OCI-LY3 (cell line): Measurements from ENCODE around the gene SDK1.

ENCODE experiments used
- H2AFZ ChIP-seq: fragments of 200-600, 300-600 bp; shearing (Covaris generic); 2 replicates; pipeline ENCODE4 v1.6.0; 2014; ENCODE audit warnings: antibody characterized with exemption, low read depth, low read length
- H3K27ac ChIP-seq: fragments of 200-600, 300-600 bp; sonication (generic); 2 replicates; pipeline ENCODE4 v1.5.1; 2014; ENCODE audit warnings: mild to moderate bottlenecking, low read length, moderate library complexity, mixed read lengths
- H3K27me3 ChIP-seq: fragments of 200-600, 300-600 bp; sonication (generic); 2 replicates; pipeline ENCODE4 v1.6.1; 2014; ENCODE audit warnings: low read depth, low read length, mixed read lengths
- H3K36me3 ChIP-seq: fragments of 200-600, 300-600 bp; sonication (generic); replicated peaks from 2 replicates; pipeline ENCODE3; 2014; ENCODE audit warnings: low read depth, low read length, mixed read lengths
- H3K4me1 ChIP-seq: fragments of 300-600, 200-600 bp; sonication (generic); 2 replicates; pipeline ENCODE4 v1.6.1; 2014; ENCODE audit warnings: low read length, mixed read lengths
- H3K4me2 ChIP-seq: fragments of 200-600, 300-600 bp; sonication (generic); 2 replicates; pipeline ENCODE4 v1.6.1; 2014; ENCODE audit warnings: low read length, mixed read lengths
- H3K4me3 ChIP-seq: fragments of 300-600, 200-600 bp; sonication (generic); 2 replicates; pipeline ENCODE4 v1.5.1; 2014; ENCODE audit warnings: antibody characterized with exemption, mild to moderate bottlenecking, low read length, moderate library complexity
- H3K79me2 ChIP-seq: fragments of 300-600, 200-600 bp; shearing (Covaris generic); 2 replicates; pipeline ENCODE4 v1.6.1; 2014; ENCODE audit warnings: mild to moderate bottlenecking, low read length, mixed read lengths
- H3K9ac ChIP-seq: fragments of 300-600, 200-600 bp; shearing (Covaris generic); 2 replicates; pipeline ENCODE4 v1.6.0; 2014; ENCODE audit warnings: mild to moderate bottlenecking, low read length, moderate library complexity
- H3K9me3 ChIP-seq: fragments of 200-600, 300-600 bp; shearing (Covaris generic); 2 replicates; pipeline ENCODE4 v1.6.1; 2014; ENCODE audit warnings: low read length, mixed read lengths; ENCODE audit not compliant: insufficient read depth
- H4K20me1 ChIP-seq: fragments of 200-600, 300-600 bp; sonication (generic); 2 replicates; pipeline ENCODE4 v1.6.1; 2016; ENCODE audit warnings: low read length, mixed read lengths; ENCODE audit not compliant: insufficient read depth
- CTCF ChIP-seq: fragments of 200-600, 300-600 bp; sonication (generic); IDR thresholded peaks from 2 replicates; pipeline ENCODE4 v1.5.1; 2014; ENCODE audit warnings: antibody characterized with exemption, low read length, low read depth
- EZH2phosphoT487 ChIP-seq: fragments of 200-600 bp; shearing (Covaris generic); IDR thresholded peaks from 2 replicates; pipeline ENCODE4 v1.6.1; 2018; ENCODE audit warnings: antibody characterized with exemption, mixed run types, low read depth

The SDK1 gene

GRCh38 chr7:3367261-3367660 is 66.2 kb downstream of the SDK1 start:
- H3K9me3 ChIP-seq = no peaks in the 10 kb centered on the region
- H3K4me3 ChIP-seq = no peak overlapping the region
- no peaks in the 10 kb centered on the region for H4K20me1 ChIP-seq
- H3K27me3 ChIP-seq = no peaks in the 10 kb centered on the region
- no peaks in the 10 kb centered on the region for H3K4me1 ChIP-seq
- no peak overlapping the region for H3K4me2 ChIP-seq
- H3K27ac ChIP-seq = no peak overlapping the region
- H3K9ac ChIP-seq = no peak overlapping the region
- H2AFZ ChIP-seq = no peak overlapping the region
- TF ChIP-seq EZH2phosphoT487 (no peak), CTCF (no peak)
- no peaks in the 10 kb centered on the region for H3K36me3 ChIP-seq
- no peaks in the 10 kb centered on the region for H3K79me2 ChIP-seq

- no peak overlapping the region for H3K27ac ChIP-seq
- no peak overlapping the region for H2AFZ ChIP-seq
- no peak overlapping the region for H3K4me2 ChIP-seq
- H3K36me3 ChIP-seq = no peaks in the 10 kb centered on the region
- H4K20me1 ChIP-seq = no peaks in the 10 kb centered on the region
- no peak overlapping the region for H3K9ac ChIP-seq
- no peaks in the 10 kb centered on the region for H3K79me2 ChIP-seq
- no peaks in the 10 kb centered on the region for H3K9me3 ChIP-seq
- no peak overlapping the region for H3K4me3 ChIP-seq
- TF ChIP-seq CTCF = no peak
- TF ChIP-seq EZH2phosphoT487 = no peak
- no peaks in the 10 kb centered on the region for H3K27me3 ChIP-seq
- no peaks in the 10 kb centered on the region for H3K4me1 ChIP-seq
Measured at GRCh38 chr7:3370068-3370830, 69.2 kb downstream of the SDK1 start.

- Histone ChIP-seq H3K4me3 (no peak overlapping the region), H3K27ac (no peak overlapping the region), H3K4me1 (no peaks in the 10 kb centered on the region), H2AFZ (no peak overlapping the region), H3K79me2 (no peaks in the 10 kb centered on the region), H3K36me3 (no peaks in the 10 kb centered on the region), H3K4me2 (no peak overlapping the region), H3K27me3 (no peaks in the 10 kb centered on the region), H3K9me3 (no peaks in the 10 kb centered on the region), H4K20me1 (no peaks in the 10 kb centered on the region), H3K9ac (no peak overlapping the region)
- TF ChIP-seq CTCF (no peak), EZH2phosphoT487 (no peak)
Measured at GRCh38 chr7:3370921-3371320, 69.9 kb downstream of the SDK1 start.

GRCh38 chr7:3371601-3372000 is 70.5 kb downstream of the SDK1 start:
- no peak overlapping the region for H3K27ac ChIP-seq
- no peaks in the 10 kb centered on the region for H3K4me1 ChIP-seq
- no peak overlapping the region for H3K4me2 ChIP-seq
- no peaks in the 10 kb centered on the region for H4K20me1 ChIP-seq
- no peaks in the 10 kb centered on the region for H3K9me3 ChIP-seq
- H3K79me2 ChIP-seq = no peaks in the 10 kb centered on the region
- no peak for TF ChIP-seq CTCF
- no peak for TF ChIP-seq EZH2phosphoT487
- no peaks in the 10 kb centered on the region for H3K27me3 ChIP-seq
- H3K36me3 ChIP-seq = no peaks in the 10 kb centered on the region
- H3K4me3 ChIP-seq = no peak overlapping the region
- H3K9ac ChIP-seq = no peak overlapping the region
- H2AFZ ChIP-seq = no peak overlapping the region
